B cell (primary cell): ENCODE results near the gene HEYL. TPM values are rescaled to one million over a fixed set of nuclear protein-coding genes. Genes with fewer than 3 reads are reported as not detected.

Experiments used
- ATAC-seq: fragments of 200-7000 bp; cut with Tn5 transposase; one replicate; pipeline ENCODE4 v1.10.0; 2021; ENCODE audit warnings: low read depth, mild to moderate bottlenecking, moderate number of reproducible peaks, moderate library complexity
- CTCF ChIA-PET: fragments of 350-600 bp; sonication (Branson Sonifier 250); formaldehyde crosslinking; loops from one replicate; lab custom pipeline; 2021; ENCODE audit warnings: antibody characterized with exemption, inconsistent platforms; lab: Charles Lee
- POLR2A ChIA-PET: fragments of 350-600 bp; sonication (Branson Sonifier 250); formaldehyde crosslinking; loops from one replicate; lab custom pipeline; 2021; ENCODE audit warnings: antibody characterized with exemption; lab: Charles Lee
- DNase-seq: peaks from one replicate; pipeline ENCODE4 v3.0.0; 2013
- H2AFZ ChIP-seq: 2 replicates; pipeline ENCODE4 v1.6.1; 2012; ENCODE audit warnings: mild to moderate bottlenecking, low read depth, low read length; ENCODE audit not compliant: insufficient read depth, poor library complexity, severe bottlenecking
- H3K27ac ChIP-seq, 2 donors: 1 replicate in 1 of 2; 2 replicates in 1 of 2; pipeline ENCODE4 v1.5.1; 2012 to 2013; ENCODE audit warnings: low read length in 2 of 2, mild to moderate bottlenecking in 2 of 2, moderate library complexity in 1 of 2
- H3K27me3 ChIP-seq, 4 experiments: fragments of 200-600 bp in 1 of 4; sonication (generic) in 1 of 4; replicated peaks in 1 of 4; 1 replicate in 2 of 4; 2 replicates in 2 of 4; pipeline versions ENCODE4 v1.6.1 to v1.7.0; 2013 to 2016; ENCODE audit warnings: low read length in 3 of 4, mild to moderate bottlenecking in 2 of 4, mixed read lengths in 1 of 4, moderate library complexity in 1 of 4; ENCODE audit not compliant: insufficient read depth in 4 of 4, control insufficient read depth in 3 of 4; ENCODE audit errors: control extremely low read depth in 1 of 4
- H3K36me3 ChIP-seq, 2 experiments: replicated peaks in 1 of 2; 1 replicate in 1 of 2; 2 replicates in 1 of 2; pipeline versions ENCODE4 v1.6.1 to v1.7.1; 2013; ENCODE audit warnings: low read length in 1 of 2; ENCODE audit not compliant: insufficient read depth in 2 of 2, control insufficient read depth in 1 of 2; ENCODE audit errors: control extremely low read depth in 1 of 2, extremely low read depth in 1 of 2
- H3K4me1 ChIP-seq, 2 donors: fragments of 200-600 bp in 1 of 2; sonication (generic) in 1 of 2; 1 replicate in 1 of 2; 2 replicates in 1 of 2; pipeline versions ENCODE4 v1.5.1 to v1.6.1; 2013 to 2017; ENCODE audit warnings: low read length in 2 of 2; ENCODE audit not compliant: control insufficient read depth in 2 of 2, insufficient read depth in 2 of 2
- H3K4me2 ChIP-seq: replicated peaks from 2 replicates; pipeline ENCODE3; 2012; ENCODE audit warnings: mild to moderate bottlenecking, low read depth, low read length; ENCODE audit not compliant: poor library complexity, severe bottlenecking
- H3K4me3 ChIP-seq, 5 experiments: fragments of 200-600 bp in 1 of 5; sonication (generic) in 1 of 5; 1 replicate in 3 of 5; 2 replicates in 2 of 5; pipeline versions ENCODE4 v1.5.1 to v1.7.0; 2011 to 2016; ENCODE audit warnings: low read length in 4 of 5, mild to moderate bottlenecking in 4 of 5, low read depth in 2 of 5, control low read depth in 1 of 5, moderate library complexity in 1 of 5; ENCODE audit not compliant: insufficient read depth in 1 of 5; ENCODE audit errors: control extremely low read depth in 1 of 5, extremely low read depth in 1 of 5
- H3K79me2 ChIP-seq: fragments of 200-600 bp; sonication (generic); one replicate; pipeline ENCODE4 v1.6.0; 2016; ENCODE audit warnings: low read length; ENCODE audit not compliant: control insufficient read depth, insufficient read depth
- H3K9ac ChIP-seq: fragments of 200-600 bp; sonication (generic); 2 replicates; pipeline ENCODE4 v1.6.1; 2017; ENCODE audit warnings: mild to moderate bottlenecking, low read length, moderate library complexity
- H3K9me3 ChIP-seq, 3 donors: one replicate each; pipeline versions ENCODE4 v1.6.1 to v1.7.1; 2013; ENCODE audit warnings: low read length in 2 of 3; ENCODE audit not compliant: control insufficient read depth in 2 of 3, insufficient read depth in 1 of 3; ENCODE audit errors: control extremely low read depth in 1 of 3
- H4K20me1 ChIP-seq: 2 replicates; pipeline ENCODE4 v1.6.0; 2012; ENCODE audit warnings: mild to moderate bottlenecking, low read length; ENCODE audit not compliant: insufficient read depth, control insufficient read depth, poor library complexity, severe bottlenecking
- H3K27ac Mint-ChIP-seq: one replicate; pipeline ENCODE4 v1.8.0; 2021; ENCODE audit warnings: mixed read lengths
- H3K27me3 Mint-ChIP-seq: one replicate; pipeline ENCODE4 v1.8.0; 2021; ENCODE audit warnings: mixed read lengths
- H3K4me1 Mint-ChIP-seq: one replicate; pipeline ENCODE4 v1.8.0; 2021; ENCODE audit warnings: mixed read lengths
- H3K4me3 Mint-ChIP-seq: one replicate; pipeline ENCODE4 v1.8.0; 2021; ENCODE audit warnings: mixed read lengths
- H3K9me3 Mint-ChIP-seq: one replicate; pipeline ENCODE4 v1.8.0; 2022; ENCODE audit warnings: mixed read lengths; ENCODE audit not compliant: insufficient read depth
- EZH2 ChIP-seq: IDR thresholded peaks from 2 replicates; pipeline ENCODE4 v1.6.1; 2012; ENCODE audit warnings: borderline replicate concordance, low read depth, mild to moderate bottlenecking, moderate library complexity, low read length; ENCODE audit not compliant: insufficient read depth, poor library complexity, severe bottlenecking
- WGBS: methylation state at CpG from one replicate; pipeline ENCODE4 v1.1.5; 2013; ENCODE audit warnings: missing lambda C conversion rate; ENCODE audit not compliant: insufficient coverage; 5-methylcytosine and 5-hydroxymethylcytosine counted together
- intact Hi-C: fragments of 100-400 bp; cut with micrococcal nuclease; formaldehyde crosslinking; loops from one replicate; pipeline ENCODE4 v1.10.0; 2022
- polyA plus RNA-seq: library from polyadenylated mRNA; depleted of rRNA; stranded (reverse); fragments of >200 nt; gene quantifications from 2 replicates; pipeline ENCODE4 v1.2.3, GENCODE V29; 2012
- total RNA-seq, 2 donors: library from RNA; stranded (reverse); fragments of 120-200 nt in 1 of 2; gene quantifications; 1 replicate in 1 of 2; 2 replicates in 1 of 2; pipeline versions ENCODE4 v1.2.3 to v1.2.4, GENCODE V29; 2013 to 2022
- TF ChIP-seq, protein P1 (sequence below): fragments of 200-600 bp; IDR thresholded peaks from one replicate; pipeline ENCODE4 v1.8.0; 2022; ENCODE audit warnings: antibody characterized with exemption, mild to moderate bottlenecking

HEYL gene
- total and polyA plus RNA-seq, 2 donors (not counting 1 experiment from before 2014, with no cell fraction given), result 0.12 TPM; not detected in 1

DNA sequence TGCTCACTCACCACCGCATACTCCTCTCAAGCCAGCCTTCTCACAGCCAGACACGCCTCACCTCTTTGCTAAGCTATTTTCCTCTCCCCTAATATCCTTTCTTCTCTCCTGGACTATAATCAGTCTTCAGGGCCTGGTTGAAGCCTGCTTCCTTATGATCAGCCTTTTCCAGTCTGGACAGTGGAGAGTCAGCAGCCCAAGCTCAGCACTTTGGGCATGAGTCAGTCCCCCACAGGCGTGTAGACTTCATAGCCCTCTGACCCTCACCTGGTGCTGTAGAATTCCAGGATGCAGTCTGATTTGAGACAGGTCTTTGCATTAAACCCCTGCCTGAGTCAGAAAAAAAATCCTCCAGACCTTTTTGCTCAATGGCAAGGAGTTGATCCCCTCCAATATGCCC, 49.3 kb upstream of the HEYL start:
- H3K4me1 Mint-ChIP-seq, result peaks cover 26% of the 10 kb centered on the region
- Histone ChIP-seq H3K9me3 (peaks cover 0 to 28% (median 0%) of the 10 kb centered on the region in 3 donors), H2AFZ (no peak overlapping the region), H3K79me2 (no peaks in the 10 kb centered on the region), H3K4me2 (no peak overlapping the region), H3K4me3 (no peak overlapping the region), H3K9ac (no peak overlapping the region), H3K4me1 (peaks cover 21 to 29% of the 10 kb centered on the region in 2 donors), H3K27ac (no peak overlapping the region), H3K27me3 (peaks cover 0 to 79% (median 43%) of the 10 kb centered on the region in 4 experiments), H3K36me3 (no peaks in the 10 kb centered on the region), H4K20me1 (no peaks in the 10 kb centered on the region)
- CTCF ChIA-PET, result no interaction called here
- DNase-seq (no peak), ATAC-seq (no peak)
- peaks cover 60% of the 10 kb centered on the region for H3K27me3 Mint-ChIP-seq
- WGBS, result 88% methylated on average over 3 of the region's 3 CpGs
- no peak overlapping the region for H3K4me3 Mint-ChIP-seq
- no peaks in the 10 kb centered on the region for H3K9me3 Mint-ChIP-seq
- POLR2A ChIA-PET, result no interaction called here
- intact Hi-C loops, result no loop called here
- TF ChIP-seq EZH2, result no peak
- TF ChIP-seq, protein P1, sequence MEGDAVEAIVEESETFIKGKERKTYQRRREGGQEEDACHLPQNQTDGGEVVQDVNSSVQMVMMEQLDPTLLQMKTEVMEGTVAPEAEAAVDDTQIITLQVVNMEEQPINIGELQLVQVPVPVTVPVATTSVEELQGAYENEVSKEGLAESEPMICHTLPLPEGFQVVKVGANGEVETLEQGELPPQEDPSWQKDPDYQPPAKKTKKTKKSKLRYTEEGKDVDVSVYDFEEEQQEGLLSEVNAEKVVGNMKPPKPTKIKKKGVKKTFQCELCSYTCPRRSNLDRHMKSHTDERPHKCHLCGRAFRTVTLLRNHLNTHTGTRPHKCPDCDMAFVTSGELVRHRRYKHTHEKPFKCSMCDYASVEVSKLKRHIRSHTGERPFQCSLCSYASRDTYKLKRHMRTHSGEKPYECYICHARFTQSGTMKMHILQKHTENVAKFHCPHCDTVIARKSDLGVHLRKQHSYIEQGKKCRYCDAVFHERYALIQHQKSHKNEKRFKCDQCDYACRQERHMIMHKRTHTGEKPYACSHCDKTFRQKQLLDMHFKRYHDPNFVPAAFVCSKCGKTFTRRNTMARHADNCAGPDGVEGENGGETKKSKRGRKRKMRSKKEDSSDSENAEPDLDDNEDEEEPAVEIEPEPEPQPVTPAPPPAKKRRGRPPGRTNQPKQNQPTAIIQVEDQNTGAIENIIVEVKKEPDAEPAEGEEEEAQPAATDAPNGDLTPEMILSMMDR, result no peak
- H3K27ac Mint-ChIP-seq, result no peak overlapping the region

DNA sequence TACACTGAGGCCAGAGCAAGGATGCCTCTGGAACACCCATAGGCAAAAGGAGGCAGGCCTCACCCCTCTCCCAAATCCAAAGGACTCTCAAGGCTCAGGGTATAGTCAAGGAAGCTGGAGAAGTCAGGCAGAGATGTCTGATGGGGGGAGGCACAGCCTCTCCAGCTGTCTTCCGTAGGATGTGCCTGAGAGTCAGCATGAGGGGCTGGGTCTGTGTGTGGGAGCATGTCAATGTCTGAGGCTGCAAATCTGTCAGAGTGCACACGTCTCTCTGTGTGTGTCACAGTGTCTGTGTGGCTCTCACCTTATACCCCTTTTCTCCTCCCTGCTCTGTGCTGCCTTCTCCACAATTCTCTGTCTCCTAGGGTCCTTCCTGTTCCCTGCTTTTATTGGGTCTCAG, 47.8 kb upstream of the HEYL start:
- H3K4me1 Mint-ChIP-seq, result peaks cover 21% of the 10 kb centered on the region
- Histone ChIP-seq H3K27me3 (peaks cover 0 to 79% (median 41%) of the 10 kb centered on the region in 4 experiments), H3K4me2 (no peak overlapping the region), H3K9me3 (peaks cover 0 to 20% (median 0%) of the 10 kb centered on the region in 3 donors), H2AFZ (no peak overlapping the region), H3K79me2 (no peaks in the 10 kb centered on the region), H4K20me1 (no peaks in the 10 kb centered on the region), H3K36me3 (no peaks in the 10 kb centered on the region), H3K27ac (no peak overlapping the region), H3K4me1 (peaks cover 17 to 26% of the 10 kb centered on the region in 2 donors), H3K4me3 (no peak overlapping the region), H3K9ac (no peak overlapping the region)
- ATAC-seq, result no peak
- H3K27ac Mint-ChIP-seq, result no peak overlapping the region
- peaks cover 62% of the 10 kb centered on the region for H3K27me3 Mint-ChIP-seq
- TF ChIP-seq, protein P1, result no peak
- no peak for TF ChIP-seq EZH2
- intact Hi-C loops, result no loop called here
- no peak for DNase-seq
- no peaks in the 10 kb centered on the region for H3K9me3 Mint-ChIP-seq
- ChIA-PET CTCF (no interaction called here), POLR2A (no interaction called here)
- WGBS, result 67% methylated on average over 1 of the region's 2 CpGs
- H3K4me3 Mint-ChIP-seq, result no peak overlapping the region
